HG03521 (cell line): ENCODE data around the gene ME3.

Source experiments
- ATAC-seq: cut with Tn5 transposase; IDR thresholded peaks from one replicate; pipeline ENCODE4 v1.9.1; 2021; ENCODE audit warnings: mild to moderate bottlenecking, moderate library complexity; ENCODE audit not compliant: unreplicated experiment

The ME3 gene

GRCh38 chr11:86589856-86590589 is 82.4 kb downstream of the ME3 start:
- ATAC-seq = no peak

GRCh38 chr11:86589204-86589603 is 83.2 kb downstream of the ME3 start:
- no peak for ATAC-seq

GRCh38 chr11:86588566-86589090 is 83.8 kb downstream of the ME3 start:
- ATAC-seq = no peak

- no peak for ATAC-seq
Observed at GRCh38 chr11:86587264-86588193, 84.9 kb downstream of the ME3 start.

- ATAC-seq = no peak
Observed at GRCh38 chr11:86586307-86586706, 86.1 kb downstream of the ME3 start.

- ATAC-seq = no peak
Observed at GRCh38 chr11:86582898-86583297, 89.5 kb downstream of the ME3 start.

GRCh38 chr11:86580535-86580934 is 91.9 kb downstream of the ME3 start:
- ATAC-seq = no peak

- no peak for ATAC-seq
Observed at GRCh38 chr11:86579406-86579731, 93.0 kb downstream of the ME3 start.

GRCh38 chr11:86578727-86579405 is 93.5 kb downstream of the ME3 start:
- ATAC-seq = no peak

DNA sequence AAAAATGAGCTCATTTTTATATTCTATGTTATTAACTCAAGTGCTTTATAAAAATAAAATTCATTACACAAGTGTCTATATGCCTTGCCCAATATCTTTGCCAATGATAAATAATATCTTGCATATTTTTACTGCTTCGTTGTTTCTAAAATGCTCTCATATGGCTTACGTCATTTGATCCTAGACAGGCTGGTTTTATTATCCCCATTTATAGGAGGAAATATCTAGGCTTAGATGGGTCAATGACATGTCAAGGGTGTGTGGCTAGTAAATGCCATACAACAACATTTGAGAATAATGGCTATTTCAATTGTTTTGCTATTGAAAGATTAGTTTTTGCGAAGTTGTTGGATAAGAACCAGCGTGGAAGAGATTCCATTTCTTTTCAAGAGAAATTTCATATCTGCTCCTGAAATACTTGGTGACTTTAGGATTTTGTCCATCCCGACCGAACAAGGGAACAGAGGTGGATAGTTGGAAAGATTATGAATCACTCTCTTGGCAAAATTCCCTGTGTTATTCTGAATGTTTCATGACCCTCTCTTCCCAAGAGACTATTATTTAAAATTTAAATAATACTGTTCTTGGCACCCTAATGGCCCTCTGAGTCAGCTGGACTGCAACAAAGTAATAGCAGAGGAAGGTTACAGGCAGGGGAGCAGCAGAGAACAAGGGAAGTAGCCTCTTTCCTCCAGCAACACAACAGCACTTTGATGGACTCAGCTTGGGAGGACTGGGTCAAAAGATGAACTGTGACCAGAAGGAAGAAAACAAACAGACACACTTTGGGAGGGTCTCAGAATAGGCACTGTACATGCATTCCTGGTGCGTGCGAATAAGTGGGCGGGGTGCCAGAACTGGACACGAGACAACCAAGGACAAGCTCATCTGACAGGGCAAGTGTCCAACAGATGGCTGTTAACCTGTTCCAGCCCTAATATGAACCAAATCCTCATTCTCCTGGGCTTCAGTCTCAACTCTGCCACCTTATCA is 94.5 kb downstream of the ME3 start:
- ATAC-seq = no peak

DNA sequence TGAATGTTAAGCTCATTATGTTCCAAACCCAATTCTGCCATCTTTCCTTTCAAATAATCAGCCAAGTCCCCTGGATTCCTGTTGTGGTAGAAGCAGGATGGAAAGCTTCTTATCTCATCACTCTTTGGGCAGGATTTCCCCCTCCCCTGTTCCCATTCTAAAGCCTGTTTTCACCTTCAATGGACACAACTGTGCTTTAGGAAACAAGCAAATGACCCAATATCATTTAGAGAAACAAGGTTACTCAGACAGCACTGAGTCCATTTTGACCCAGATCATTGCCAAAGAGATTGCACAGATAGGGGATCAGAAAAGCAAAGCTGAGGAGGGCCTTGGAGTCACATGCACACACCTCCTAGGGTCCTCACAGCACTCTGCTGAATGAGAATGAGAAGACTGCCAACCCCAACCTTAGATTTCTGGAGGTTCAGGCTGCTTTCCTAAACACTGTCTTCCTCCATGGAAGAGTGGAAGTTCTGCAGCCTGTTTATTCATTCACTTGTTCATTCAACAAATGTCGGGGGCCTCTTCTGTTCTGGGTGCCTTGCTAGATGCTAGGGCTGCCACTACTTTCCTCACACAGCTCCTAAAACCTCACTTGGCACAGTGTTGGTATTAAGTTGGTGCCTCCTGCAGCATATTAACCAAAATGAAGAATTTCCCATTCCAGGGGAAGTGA is 95.3 kb downstream of the ME3 start:
- no peak for ATAC-seq

GRCh38 chr11:86575927-86576326 is 96.5 kb downstream of the ME3 start:
- ATAC-seq = no peak

DNA sequence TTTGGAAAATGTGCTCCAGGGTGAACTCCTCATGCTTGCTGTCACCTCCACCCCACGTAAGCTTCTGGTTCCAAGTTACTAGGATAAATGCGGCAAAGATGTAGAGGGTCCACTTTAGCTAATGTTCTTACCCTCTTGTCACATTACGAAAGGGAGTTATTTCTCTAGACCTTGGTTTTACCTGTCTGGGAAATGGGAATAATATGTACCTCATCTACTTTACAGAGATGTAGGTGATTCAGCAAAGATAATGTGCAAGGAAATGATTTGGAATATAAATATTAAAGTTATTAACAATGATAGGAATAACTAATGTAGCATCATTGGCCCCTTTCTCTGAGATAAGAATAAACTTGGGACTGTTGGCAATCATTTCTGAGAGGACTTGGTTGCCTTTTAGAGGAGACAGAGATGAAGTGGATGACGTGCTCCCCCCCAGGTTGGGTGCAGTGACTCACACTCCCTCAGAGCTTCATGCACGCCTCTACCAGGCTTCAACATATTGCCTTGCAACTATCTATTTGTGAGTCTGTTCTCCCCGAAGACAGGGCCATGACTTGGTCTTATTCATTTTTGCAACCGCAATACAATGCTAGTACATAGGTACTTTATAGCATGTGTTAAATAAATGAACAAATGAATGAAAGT is 97.1 kb downstream of the ME3 start:
- ATAC-seq = no peak

- ATAC-seq = no peak
Observed at GRCh38 chr11:86574493-86575207, 97.8 kb downstream of the ME3 start.

- ATAC-seq = peak; percentile 50
Observed at GRCh38 chr11:86571273-86571948, 101.0 kb downstream of the ME3 start.

- ATAC-seq = no peak
Observed at GRCh38 chr11:86570451-86570850, 102.0 kb downstream of the ME3 start.

- no peak for ATAC-seq
Observed at GRCh38 chr11:86570020-86570419, 102.4 kb downstream of the ME3 start.

DNA sequence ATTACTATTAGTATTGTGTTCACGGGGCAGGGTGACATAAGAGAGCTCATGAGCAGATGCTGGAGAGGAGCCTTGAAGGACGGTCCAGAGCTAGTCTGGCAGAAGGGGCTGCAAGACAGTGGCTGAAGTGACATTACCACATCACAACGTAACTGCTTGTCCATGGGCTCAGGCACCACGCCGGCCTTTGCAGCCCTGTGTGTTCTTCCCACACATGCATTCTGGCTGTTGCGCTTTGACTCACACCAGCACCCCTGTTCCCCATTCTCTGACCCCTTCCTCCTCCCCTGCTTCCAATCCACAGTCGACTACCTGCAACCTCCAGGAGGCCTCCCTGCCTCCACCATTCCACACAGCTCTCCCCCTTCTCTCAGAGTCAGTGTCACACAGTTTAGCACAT is 103.3 kb downstream of the ME3 start:
- ATAC-seq = no peak
